Left lung (tissue), 10 donors: ENCODE data around the gene SPATA31C1. TPM values are rescaled to one million over a fixed set of nuclear protein-coding genes. Genes with fewer than 3 reads are reported as not detected.
"Not testable (repeated sequence)": the region's sequence is repeated elsewhere in the genome, so short reads cannot be mapped to it uniquely, and the experiment has no call there.

Experiments used
- ATAC-seq: fragments of 200-7000 bp; cut with Tn5 transposase; one replicate; pipeline ENCODE4 v1.9.1; 2020; ENCODE audit warnings: moderate library complexity
- DNase-seq, 4 donors: peaks; one replicate each; pipeline ENCODE4 v3.0.0-alpha.2; 2013 to 2020
- H3K27ac ChIP-seq, 2 donors: fragments of 200-600 bp; sonication (generic) in 1 of 2; one replicate each; pipeline versions ENCODE4 v1.5.0 to v1.8.0; 2020 to 2021
- H3K27me3 ChIP-seq, 2 donors: fragments of 200-600 bp; sonication (generic) in 1 of 2; one replicate each; pipeline versions ENCODE4 v1.5.0 to v1.8.0; 2020 to 2021
- H3K36me3 ChIP-seq, 2 donors: fragments of 200-600 bp; sonication (generic) in 1 of 2; one replicate each; pipeline versions ENCODE4 v1.5.0 to v1.8.0; 2020 to 2021
- H3K4me1 ChIP-seq, 2 donors: fragments of 200-600 bp; one replicate each; pipeline ENCODE4 v1.8.0; 2021
- H3K4me3 ChIP-seq, 2 donors: fragments of 200-600 bp; sonication (generic) in 1 of 2; one replicate each; pipeline versions ENCODE4 v1.5.0 to v1.8.0; 2020 to 2021; ENCODE audit warnings: mild to moderate bottlenecking in 1 of 2
- H3K9me3 ChIP-seq, 2 donors: fragments of 200-600 bp; sonication (generic) in 1 of 2; one replicate each; pipeline versions ENCODE4 v1.5.0 to v1.8.0; 2020 to 2021
- CTCF ChIP-seq, 2 donors: fragments of 200-600 bp; sonication (generic) in 1 of 2; IDR thresholded peaks; one replicate each; pipeline versions ENCODE4 v1.5.0 to v1.8.0; 2021; ENCODE audit warnings: antibody characterized with exemption in 2 of 2
- intact Hi-C, 2 donors: fragments of 100-400 bp; cut with DNase I; formaldehyde crosslinking; loops; one replicate each; pipeline versions ENCODE4 v1.11.2 to v1.14.2; 2022
- polyA plus RNA-seq, 6 donors: library from polyadenylated mRNA; unstranded; fragments of 120-200 nt; gene quantifications; one replicate each; pipeline ENCODE4 v1.2.1, GENCODE V29; 2013; ENCODE audit not compliant: insufficient read length in 6 of 6
- total RNA-seq, 2 donors: library from RNA; stranded (reverse); fragmentation: NEBNext Ultra II Directional; extraction: Animal tissue kit (Norgen Biotek cat#: 25700); gene quantifications; one replicate each; pipeline ENCODE4 v1.2.1, GENCODE V29; 2021
- donor health status: DM: no; HTN: yes; CAD: no.
- donor health status: DM: no; HTN: no; CAD: no.

The SPATA31C1 gene
- total and polyA plus RNA-seq, 8 donors: 0.07 to 0.11 TPM; not detected in 6

- DNase-seq (no peak), ATAC-seq (no peak)
- intact Hi-C loops: no loop called here
- Histone ChIP-seq H3K4me3 (no peak overlapping the region), H3K9me3 (peaks cover 0 to 18% of the 10 kb centered on the region in 2 donors), H3K27ac (no peak overlapping the region), H3K4me1 (no peaks in the 10 kb centered on the region), H3K27me3 (no peaks in the 10 kb centered on the region), H3K36me3 (no peaks in the 10 kb centered on the region)
- no peak for TF ChIP-seq CTCF (IDR thresholded peaks at IDR 0.05)
Observed at GRCh38 chr9:87898151-87898550, 19.6 kb upstream of the SPATA31C1 start.

- ATAC-seq, H3K4me1 ChIP-seq, H3K36me3 ChIP-seq, H3K4me3 ChIP-seq, intact Hi-C loops, DNase-seq, H3K27me3 ChIP-seq, H3K27ac ChIP-seq: not testable (repeated sequence)
- H3K9me3 ChIP-seq: peaks cover 0 to 23% of the 10 kb centered on the region in 2 donors
Observed at GRCh38 chr9:87902371-87902770, 15.4 kb upstream of the SPATA31C1 start.

GRCh38 chr9:87909310-87910041 is 8.3 kb upstream of the SPATA31C1 start:
- ATAC-seq: peak; percentile 22
- TF ChIP-seq CTCF (IDR thresholded peaks at IDR 0.05): no peak
- no peak for DNase-seq
- intact Hi-C loops: no loop called here
- Histone ChIP-seq H3K36me3 (no peaks in the 10 kb centered on the region), H3K27ac (no peak overlapping the region), H3K4me1 (no peaks in the 10 kb centered on the region), H3K4me3 (no peak overlapping the region), H3K27me3 (no peaks in the 10 kb centered on the region), H3K9me3 (peaks cover 0 to 2% of the 10 kb centered on the region in 2 donors)

- peaks cover 0 to 2% of the 10 kb centered on the region in 2 donors for H3K9me3 ChIP-seq
- ATAC-seq (no peak), DNase-seq (no peak)
- H3K36me3 ChIP-seq: no peaks in the 10 kb centered on the region
- TF ChIP-seq CTCF (IDR thresholded peaks at IDR 0.05): no peak
- H3K27ac ChIP-seq: no peak overlapping the region
- H3K4me3 ChIP-seq: no peak overlapping the region
- H3K27me3 ChIP-seq: no peaks in the 10 kb centered on the region
- intact Hi-C loops: no loop called here
- H3K4me1 ChIP-seq: no peaks in the 10 kb centered on the region
Observed at GRCh38 chr9:87910821-87911220, 6.9 kb upstream of the SPATA31C1 start.

GRCh38 chr9:87919013-87919412 is 1.3 kb downstream of the SPATA31C1 start:
- H3K4me3 ChIP-seq, ATAC-seq, H3K27ac ChIP-seq, H3K9me3 ChIP-seq, H3K27me3 ChIP-seq, H3K36me3 ChIP-seq, DNase-seq, H3K4me1 ChIP-seq, intact Hi-C loops: not testable (repeated sequence)

- H3K27ac ChIP-seq, H3K9me3 ChIP-seq, H3K4me1 ChIP-seq, H3K27me3 ChIP-seq, ATAC-seq, H3K36me3 ChIP-seq, H3K4me3 ChIP-seq, intact Hi-C loops, DNase-seq: not testable (repeated sequence)
Observed at GRCh38 chr9:87921561-87921960, 3.8 kb downstream of the SPATA31C1 start.

GRCh38 chr9:87923012-87923411 is 5.2 kb downstream of the SPATA31C1 start:
- H3K36me3 ChIP-seq, H3K4me3 ChIP-seq, H3K9me3 ChIP-seq, H3K27ac ChIP-seq, DNase-seq, ATAC-seq, intact Hi-C loops, H3K27me3 ChIP-seq, H3K4me1 ChIP-seq: not testable (repeated sequence)

- H3K4me3 ChIP-seq, ATAC-seq, H3K36me3 ChIP-seq, H3K4me1 ChIP-seq, intact Hi-C loops, H3K9me3 ChIP-seq, H3K27ac ChIP-seq, H3K27me3 ChIP-seq, DNase-seq: not testable (repeated sequence)
Observed at GRCh38 chr9:87924851-87925250, 7.1 kb downstream of the SPATA31C1 start.

GRCh38 chr9:87929152-87929551 is 11.4 kb downstream of the SPATA31C1 start:
- intact Hi-C loops, DNase-seq, H3K36me3 ChIP-seq, H3K9me3 ChIP-seq, H3K4me3 ChIP-seq, H3K27ac ChIP-seq, H3K4me1 ChIP-seq, H3K27me3 ChIP-seq, ATAC-seq: not testable (repeated sequence)

- H3K4me1 ChIP-seq, H3K36me3 ChIP-seq, H3K9me3 ChIP-seq, H3K27ac ChIP-seq, ATAC-seq, DNase-seq, H3K27me3 ChIP-seq, H3K4me3 ChIP-seq, intact Hi-C loops: not testable (repeated sequence)
Observed at GRCh38 chr9:87934444-87934843, 16.7 kb downstream of the SPATA31C1 start.

- H3K27ac ChIP-seq, H3K4me3 ChIP-seq, H3K4me1 ChIP-seq, H3K27me3 ChIP-seq, ATAC-seq, DNase-seq, H3K9me3 ChIP-seq, intact Hi-C loops, H3K36me3 ChIP-seq: not testable (repeated sequence)
Observed at GRCh38 chr9:87937352-87937751, 19.6 kb downstream of the SPATA31C1 start.
